Breast epithelium (tissue), 4 donors: ENCODE data around the gene PDZD2. TPM values are rescaled to one million over a fixed set of nuclear protein-coding genes. Genes with fewer than 3 reads are reported as not detected.
"Not testable (repeated sequence)": the region's sequence is repeated elsewhere in the genome, so short reads cannot be mapped to it uniquely, and the experiment has no call there.

Experiments used
- DNase-seq, 2 donors: peaks; one replicate each; pipeline ENCODE4 v3.0.0-alpha.2; 2019; ENCODE audit warnings: low spot score in 2 of 2
- H3K27ac ChIP-seq, 2 donors: fragments of 200-600 bp; sonication (generic) in 1 of 2; one replicate each; pipeline ENCODE4 v1.5.1; 2016 to 2019; ENCODE audit warnings: mild to moderate bottlenecking in 1 of 2
- H3K27me3 ChIP-seq, 2 donors: fragments of 200-600 bp; sonication (generic) in 1 of 2; one replicate each; pipeline versions ENCODE4 v1.5.1 to v1.6.0; 2017 to 2019; ENCODE audit warnings: control low read depth in 1 of 2, mild to moderate bottlenecking in 1 of 2
- H3K36me3 ChIP-seq: fragments of 200-600 bp; one replicate; pipeline ENCODE4 v1.5.1; 2019
- H3K4me1 ChIP-seq, 2 donors: fragments of 200-600 bp; sonication (generic); one replicate each; pipeline ENCODE4 v1.5.1; 2016 to 2019; ENCODE audit warnings: control low read depth in 1 of 2
- H3K4me3 ChIP-seq, 3 donors: fragments of 200-600 bp; sonication (generic); 1 replicate in 2 of 3; 2 replicates in 1 of 3; pipeline ENCODE4 v1.5.1; 2016 to 2019; ENCODE audit warnings: mild to moderate bottlenecking in 3 of 3, moderate library complexity in 2 of 3
- H3K9me3 ChIP-seq, 2 donors: fragments of 200-600 bp; sonication (generic) in 1 of 2; one replicate each; pipeline ENCODE4 v1.5.1; 2016 to 2019; ENCODE audit warnings: control low read depth in 1 of 2
- POLR2A ChIP-seq: fragments of 450-650 bp; IDR thresholded peaks from one replicate; pipeline ENCODE4 v1.6.1; 2016; ENCODE audit warnings: antibody characterized with exemption, mild to moderate bottlenecking, moderate library complexity
- POLR2AphosphoS5 ChIP-seq, 3 donors: sonication (generic); formaldehyde crosslinking; IDR thresholded peaks; one replicate each; pipeline ENCODE4 v1.6.1; 2017; ENCODE audit warnings: antibody characterized with exemption in 3 of 3
- intact Hi-C: fragments of 100-400 bp; cut with DNase I; formaldehyde crosslinking; loops from one replicate; pipeline ENCODE4 v1.15.1; 2023; ENCODE audit warnings: low total_unique reads
- total RNA-seq, 3 donors: library from RNA; depleted of rRNA; stranded (reverse); fragments of >200 nt; gene quantifications; one replicate each; pipeline ENCODE4 v1.1.0, GENCODE V29; 2016
- TF ChIP-seq, protein P1 (sequence below), 3 donors: fragments of 450-650 bp; IDR thresholded peaks; one replicate each; pipeline ENCODE4 v1.5.1; 2016 to 2017; ENCODE audit warnings: antibody characterized with exemption in 3 of 3, mild to moderate bottlenecking in 3 of 3, moderate library complexity in 3 of 3

PDZD2 gene
- total RNA-seq, 3 donors from 2014 or later: 16.8 to 23.3 (median 17.7) TPM

DNA sequence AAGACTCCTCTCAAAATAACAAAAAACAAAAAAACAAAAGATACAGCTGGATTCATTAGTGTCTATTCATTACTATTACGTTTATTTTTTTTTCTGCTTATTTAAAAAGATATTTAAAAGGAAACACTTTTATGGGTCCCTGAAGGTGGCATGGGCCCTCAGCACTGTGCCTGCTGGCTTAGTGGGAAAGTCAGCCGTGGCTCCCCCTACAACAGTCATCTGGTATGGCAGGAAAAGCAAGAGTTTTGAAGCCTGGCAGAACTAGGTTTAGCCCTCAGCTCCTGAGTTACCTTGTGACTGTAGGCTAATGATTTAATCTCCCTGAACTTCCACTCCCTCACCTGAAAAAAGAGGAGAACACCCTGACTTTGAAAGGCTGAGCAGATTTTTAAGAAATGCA is 399.6 kb downstream of the PDZD2 start:
- Histone ChIP-seq H3K4me3 (no peak overlapping the region), H3K27ac (no peak overlapping the region), H3K4me1 (no peaks in the 10 kb centered on the region), H3K36me3 (no peaks in the 10 kb centered on the region), H3K27me3 (no peaks in the 10 kb centered on the region), H3K9me3 (no peaks in the 10 kb centered on the region)
- intact Hi-C loops: no loop called here
- TF ChIP-seq POLR2A (no peak), POLR2AphosphoS5 (IDR thresholded peaks at IDR 0.05) (no peak)
- TF ChIP-seq, protein P1, sequence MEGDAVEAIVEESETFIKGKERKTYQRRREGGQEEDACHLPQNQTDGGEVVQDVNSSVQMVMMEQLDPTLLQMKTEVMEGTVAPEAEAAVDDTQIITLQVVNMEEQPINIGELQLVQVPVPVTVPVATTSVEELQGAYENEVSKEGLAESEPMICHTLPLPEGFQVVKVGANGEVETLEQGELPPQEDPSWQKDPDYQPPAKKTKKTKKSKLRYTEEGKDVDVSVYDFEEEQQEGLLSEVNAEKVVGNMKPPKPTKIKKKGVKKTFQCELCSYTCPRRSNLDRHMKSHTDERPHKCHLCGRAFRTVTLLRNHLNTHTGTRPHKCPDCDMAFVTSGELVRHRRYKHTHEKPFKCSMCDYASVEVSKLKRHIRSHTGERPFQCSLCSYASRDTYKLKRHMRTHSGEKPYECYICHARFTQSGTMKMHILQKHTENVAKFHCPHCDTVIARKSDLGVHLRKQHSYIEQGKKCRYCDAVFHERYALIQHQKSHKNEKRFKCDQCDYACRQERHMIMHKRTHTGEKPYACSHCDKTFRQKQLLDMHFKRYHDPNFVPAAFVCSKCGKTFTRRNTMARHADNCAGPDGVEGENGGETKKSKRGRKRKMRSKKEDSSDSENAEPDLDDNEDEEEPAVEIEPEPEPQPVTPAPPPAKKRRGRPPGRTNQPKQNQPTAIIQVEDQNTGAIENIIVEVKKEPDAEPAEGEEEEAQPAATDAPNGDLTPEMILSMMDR (IDR thresholded peaks at IDR 0.05): no peak
- DNase-seq: no peak

DNA sequence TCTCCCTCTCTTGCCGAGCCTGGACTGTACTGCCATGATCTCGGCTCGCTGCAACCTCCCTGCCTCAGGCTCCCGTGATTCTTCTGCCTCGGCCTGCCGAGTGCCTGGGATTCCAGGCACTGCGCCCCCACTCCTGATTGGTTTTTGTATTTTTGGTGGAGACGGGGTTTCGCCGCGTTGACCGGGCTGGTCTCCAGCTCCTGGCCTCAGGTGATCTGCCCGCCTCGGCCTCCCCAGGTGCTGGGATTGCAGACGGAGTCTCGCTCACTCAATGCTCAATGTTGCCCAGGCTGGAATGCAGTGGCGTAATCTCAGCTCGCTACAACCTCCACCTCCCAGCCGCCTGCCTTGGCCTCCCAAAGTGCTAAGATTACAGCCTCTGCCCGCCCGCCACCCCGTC is 400.2 kb downstream of the PDZD2 start:
- H3K4me1 ChIP-seq, H3K9me3 ChIP-seq, H3K27ac ChIP-seq, H3K27me3 ChIP-seq, H3K4me3 ChIP-seq, H3K36me3 ChIP-seq, intact Hi-C loops, DNase-seq: not testable (repeated sequence)

DNA sequence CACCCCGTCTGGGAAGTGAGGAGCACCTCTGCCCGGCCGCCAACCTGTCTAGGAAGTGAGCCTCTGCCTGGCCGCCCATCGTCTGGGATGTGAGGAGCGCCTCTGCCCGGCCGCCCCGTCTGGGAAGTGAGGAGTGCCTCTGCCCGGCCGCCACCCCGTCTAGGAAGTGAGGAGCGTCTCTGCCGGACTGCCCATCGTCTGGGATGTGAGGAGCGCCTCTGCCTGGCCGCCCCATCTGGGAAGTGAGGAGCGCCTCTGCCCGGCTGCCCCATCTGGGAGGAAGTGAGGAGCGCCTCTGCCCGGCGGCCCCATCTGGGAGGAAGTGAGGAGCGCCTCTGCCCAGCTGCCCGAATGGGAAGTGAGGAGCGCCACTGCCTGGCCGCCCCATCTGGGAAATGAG is 400.7 kb downstream of the PDZD2 start:
- H3K36me3 ChIP-seq, H3K27ac ChIP-seq, H3K27me3 ChIP-seq, H3K4me3 ChIP-seq, intact Hi-C loops, H3K4me1 ChIP-seq, DNase-seq, H3K9me3 ChIP-seq: not testable (repeated sequence)

DNA sequence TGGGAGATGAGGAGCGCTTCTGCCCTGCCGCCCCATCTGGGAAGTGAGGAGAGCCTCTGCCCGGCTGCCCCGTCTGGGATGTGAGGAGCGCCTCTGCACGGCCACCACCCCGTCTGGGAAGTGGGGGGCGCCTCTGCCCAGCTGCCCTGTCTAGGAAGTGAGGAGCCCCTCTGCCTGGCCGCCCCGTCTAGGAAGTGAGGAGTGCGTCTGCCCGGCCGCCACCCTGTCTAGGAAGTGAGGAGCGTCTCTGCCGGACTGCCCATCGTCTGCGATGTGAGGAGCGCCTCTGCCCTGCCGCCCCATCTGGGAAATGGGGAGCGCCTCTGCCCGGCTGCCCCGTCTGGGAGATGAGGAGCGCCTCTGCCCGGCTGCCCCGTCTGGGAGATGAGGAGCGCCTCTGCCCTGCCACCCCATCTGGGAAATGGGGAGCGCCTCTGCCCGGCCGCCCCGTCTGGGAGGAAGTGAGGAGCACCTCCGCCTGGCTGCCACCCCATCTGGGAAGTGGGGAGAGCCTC is 401.3 kb downstream of the PDZD2 start:
- H3K36me3 ChIP-seq, H3K9me3 ChIP-seq, H3K27me3 ChIP-seq, intact Hi-C loops, H3K4me3 ChIP-seq, H3K27ac ChIP-seq, DNase-seq, H3K4me1 ChIP-seq: not testable (repeated sequence)

DNA sequence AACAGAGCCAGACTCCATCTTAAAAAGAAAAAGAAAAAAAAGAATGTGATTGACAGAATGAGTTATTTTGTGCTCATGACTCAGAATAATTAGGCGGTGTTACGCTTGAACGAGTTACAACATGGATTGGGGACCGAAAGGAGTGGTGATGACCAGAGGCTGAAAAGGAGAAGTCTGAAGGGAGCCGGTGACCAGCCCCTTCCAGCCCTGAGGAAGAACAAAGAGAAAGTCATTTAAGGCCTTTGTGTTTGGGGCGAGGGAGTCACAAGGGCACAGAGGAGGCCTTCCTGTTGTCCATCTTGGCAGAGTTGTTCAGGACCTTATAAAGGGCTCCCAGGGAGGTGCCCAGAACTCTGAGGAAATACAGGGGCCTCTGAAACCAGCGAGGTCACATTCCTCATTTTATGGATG is 403.6 kb downstream of the PDZD2 start:
- TF ChIP-seq POLR2A: no peak
- no peak for TF ChIP-seq POLR2AphosphoS5 (IDR thresholded peaks at IDR 0.05)
- TF ChIP-seq, protein P1 (IDR thresholded peaks at IDR 0.05): no peak
- no peak overlapping the region for H3K27ac ChIP-seq

DNA sequence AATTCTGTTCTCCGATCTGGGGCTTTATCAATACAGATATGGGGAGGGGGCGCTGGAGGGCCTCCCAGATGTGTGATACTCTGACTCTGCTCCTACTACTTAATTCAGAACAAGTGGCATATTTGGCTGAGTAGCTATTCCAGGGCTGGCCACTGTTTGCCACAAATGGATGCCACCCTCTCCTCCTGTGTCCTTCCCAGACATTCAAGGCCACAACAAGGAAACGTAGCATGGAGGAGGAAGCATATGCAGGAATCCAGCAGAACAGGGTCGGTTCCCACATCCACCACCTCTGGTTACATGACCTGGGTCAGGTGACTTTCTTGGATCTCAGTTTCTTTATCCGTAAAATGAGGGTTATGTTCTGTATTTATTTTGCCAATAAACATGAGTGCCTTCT is 404.2 kb downstream of the PDZD2 start:
- H3K27me3 ChIP-seq: no peaks in the 10 kb centered on the region
- no peak overlapping the region for H3K27ac ChIP-seq
- H3K36me3 ChIP-seq: no peaks in the 10 kb centered on the region
- H3K9me3 ChIP-seq: no peaks in the 10 kb centered on the region
- intact Hi-C loops: no loop called here
- H3K4me1 ChIP-seq: no peaks in the 10 kb centered on the region
- H3K4me3 ChIP-seq: no peak overlapping the region
- DNase-seq: no peak
- TF ChIP-seq POLR2AphosphoS5 (IDR thresholded peaks at IDR 0.05): no peak
- TF ChIP-seq, protein P1 (IDR thresholded peaks at IDR 0.05): no peak
- TF ChIP-seq POLR2A: no peak

More for the DNA sequence above, 403.6 kb downstream of the PDZD2 start:
- Histone ChIP-seq H3K27me3 (no peaks in the 10 kb centered on the region), H3K4me3 (no peak overlapping the region), H3K4me1 (no peaks in the 10 kb centered on the region), H3K9me3 (no peaks in the 10 kb centered on the region), H3K36me3 (no peaks in the 10 kb centered on the region)
- DNase-seq: no peak
- intact Hi-C loops: no loop called here

DNA sequence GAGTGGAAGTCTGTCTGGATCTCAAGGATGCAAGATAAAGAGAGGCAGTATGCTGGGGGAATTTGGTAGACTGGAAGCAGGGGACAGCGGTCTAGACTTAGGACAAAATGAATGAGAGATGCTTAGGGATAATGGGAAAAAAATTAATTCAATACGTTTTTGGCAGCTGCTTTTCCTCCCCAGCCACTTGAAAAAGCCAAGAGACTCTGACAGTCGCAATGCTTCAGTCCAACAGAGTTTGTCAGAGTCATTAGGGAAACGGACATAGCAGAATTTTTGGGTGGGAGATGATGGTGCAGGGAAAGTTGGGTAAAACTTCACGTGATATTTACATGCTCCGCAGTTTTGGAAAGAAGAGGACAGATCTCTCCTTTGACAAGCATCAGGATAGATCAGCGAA is 405.5 kb downstream of the PDZD2 start:
- no peak for DNase-seq
- H3K27me3 ChIP-seq: no peaks in the 10 kb centered on the region
- TF ChIP-seq POLR2A (no peak), POLR2AphosphoS5 (IDR thresholded peaks at IDR 0.05) (no peak)
- TF ChIP-seq, protein P1 (IDR thresholded peaks at IDR 0.05): no peak
- H3K27ac ChIP-seq: no peak overlapping the region
- H3K36me3 ChIP-seq: no peaks in the 10 kb centered on the region
- intact Hi-C loops: no loop called here
- no peaks in the 10 kb centered on the region for H3K4me1 ChIP-seq
- H3K9me3 ChIP-seq: no peaks in the 10 kb centered on the region
- no peak overlapping the region for H3K4me3 ChIP-seq
